HepG2 (cell line): ENCODE results near the gene MAPK8IP3. TPM values are rescaled to one million over a fixed set of nuclear protein-coding genes. Genes with fewer than 3 reads are reported as not detected.

Experiments
- CHD2 ChIP-seq: IDR thresholded peaks from 2 replicates; pipeline ENCODE4 v1.6.1; 2011; ENCODE audit warnings: low read depth, low read length, improper control_type of control experiment
- HCFC1 ChIP-seq: fragments of 150-350 bp; IDR thresholded peaks from 2 replicates; pipeline ENCODE4 v1.6.1; 2014; ENCODE audit warnings: low read depth, low read length
- HOXA5 ChIP-seq: sonication (generic); formaldehyde crosslinking; IDR thresholded peaks from 2 replicates; pipeline ENCODE4 v1.4.0; 2020; ENCODE audit warnings: missing genetic modification reagents
- MXI1 ChIP-seq: IDR thresholded peaks from 3 replicates; pipeline ENCODE4 v1.6.1; 2012; ENCODE audit warnings: low read depth, low read length, inconsistent platforms, borderline replicate concordance
- NPAS2 ChIP-seq: sonication (generic); formaldehyde crosslinking; IDR thresholded peaks from 2 replicates; pipeline ENCODE4 v1.8.0; 2022; ENCODE audit warnings: mild to moderate bottlenecking, missing genetic modification reagents, borderline replicate concordance
- PAX8 ChIP-seq: sonication (generic); formaldehyde crosslinking; IDR thresholded peaks from 2 replicates; pipeline ENCODE4 v1.8.0; 2022; ENCODE audit warnings: mild to moderate bottlenecking, missing genetic modification reagents, borderline replicate concordance
- PTBP1 ChIP-seq: fragments of 200-400 bp; formaldehyde crosslinking; IDR thresholded peaks from 2 replicates; pipeline ENCODE4 v1.6.1; 2018; ENCODE audit warnings: low read length, low read depth; ENCODE audit not compliant: poor library complexity, severe bottlenecking
- ZNF225 ChIP-seq: sonication (generic); formaldehyde crosslinking; IDR thresholded peaks from 2 replicates; pipeline ENCODE4 v1.4.0; 2020; ENCODE audit warnings: mild to moderate bottlenecking, missing genetic modification reagents
- ZNF350 ChIP-seq: sonication (generic); formaldehyde crosslinking; IDR thresholded peaks from 2 replicates; pipeline ENCODE4 v1.4.0; 2020; ENCODE audit warnings: mild to moderate bottlenecking, low read depth, missing genetic modification reagents, borderline replicate concordance
- ZNF678 ChIP-seq: sonication (generic); formaldehyde crosslinking; IDR thresholded peaks from 2 replicates; pipeline ENCODE4 v1.4.0; 2020; ENCODE audit warnings: mild to moderate bottlenecking, missing genetic modification reagents
- polyA plus RNA-seq, 8 experiments: library from polyadenylated mRNA; depleted of rRNA in 3 of 8; stranded (reverse) in 7 of 8; unstranded in 1 of 8; fragments of >200 nt; fragmentation: Illumina TruSeq in 4 of 8; extraction: Trizol in 4 of 8; gene quantifications; 2 replicates each; pipeline versions ENCODE4 v1.2.1 to v1.2.3, GENCODE V29; 2011 to 2016; ENCODE audit warnings: low read depth in 4 of 8, missing spikeins in 1 of 8, mixed read lengths in 1 of 8; ENCODE audit not compliant: insufficient read depth in 1 of 8
- total RNA-seq, 5 experiments: library from RNA; depleted of rRNA; stranded (reverse); fragments of >200 nt; fragmentation: Illumina TruSeq; extraction: Trizol; gene quantifications; 2 replicates each; pipeline ENCODE4 v1.2.3, GENCODE V29; 2016; ENCODE audit warnings: low read depth in 1 of 5
- TF ChIP-seq, protein P1 (sequence below): sonication (generic); formaldehyde crosslinking; IDR thresholded peaks from 2 replicates; pipeline ENCODE4 v1.4.0; 2020; ENCODE audit warnings: mild to moderate bottlenecking, missing genetic modification reagents
- TF ChIP-seq, protein P2 (sequence below): IDR thresholded peaks from 2 replicates; pipeline ENCODE4 v1.4.0; 2020; ENCODE audit warnings: mild to moderate bottlenecking, missing genetic modification reagents
- TF ChIP-seq, protein P3 (sequence below): sonication (generic); formaldehyde crosslinking; IDR thresholded peaks from 2 replicates; pipeline ENCODE4 v1.5.0; 2020; ENCODE audit warnings: missing genetic modification reagents
- TF ChIP-seq, protein P4 (sequence below): sonication (generic); formaldehyde crosslinking; IDR thresholded peaks from 2 replicates; pipeline ENCODE4 v1.4.0; 2020; ENCODE audit warnings: missing genetic modification reagents
- TF ChIP-seq, protein P5 (sequence below): sonication (generic); formaldehyde crosslinking; IDR thresholded peaks from 2 replicates; pipeline ENCODE4 v1.5.0; 2020; ENCODE audit warnings: mild to moderate bottlenecking, missing genetic modification reagents

MAPK8IP3 gene
- total and polyA plus RNA-seq, 2 of the 13 experiments (the other 11 are each of a cell fraction or from before 2014, with no cell fraction given): 25.1 to 41.7 TPM

DNA sequence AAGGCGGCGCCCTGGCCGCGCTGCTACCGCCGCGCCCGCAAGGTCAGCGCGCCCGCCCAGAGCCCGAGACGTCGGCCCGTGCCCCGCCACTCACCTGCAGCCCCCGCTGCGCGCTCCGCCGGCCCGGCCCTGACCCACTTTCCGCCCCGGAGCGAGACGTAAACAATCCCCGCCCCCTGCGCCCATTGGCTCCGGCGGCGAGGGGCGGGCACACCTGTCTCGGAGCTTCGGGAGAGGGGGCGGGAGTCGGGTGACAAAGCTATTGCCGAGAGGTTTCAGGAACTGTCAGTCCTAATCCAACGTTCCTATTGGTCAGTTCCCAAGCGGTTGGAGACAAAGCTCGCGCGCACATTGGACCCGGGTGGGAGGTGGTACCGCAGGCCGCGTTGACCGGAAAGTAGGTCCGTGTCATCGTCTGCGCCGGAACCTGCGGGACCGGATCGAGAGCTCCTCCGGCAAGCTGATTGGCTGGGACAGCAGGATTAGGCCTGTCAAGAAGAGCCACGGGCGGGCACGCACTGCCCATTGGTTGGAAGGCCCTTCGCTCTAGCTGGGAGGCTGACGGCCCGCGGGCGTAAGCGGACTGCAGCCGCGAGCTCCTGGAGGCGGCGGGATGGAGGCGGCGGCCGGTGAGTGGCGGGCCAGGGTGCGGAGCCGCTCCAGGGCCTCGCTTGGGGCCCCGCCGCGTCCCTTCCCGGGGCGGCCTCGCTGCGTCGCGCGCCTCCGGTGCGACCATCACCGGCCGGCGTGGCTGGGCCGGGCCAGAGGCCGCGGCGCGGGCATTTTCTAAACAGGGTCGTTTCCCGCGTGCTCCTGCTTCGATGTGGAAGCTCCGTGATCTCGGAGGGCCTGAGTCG is 76.6 kb downstream of the MAPK8IP3 start, which contains the start of the genes NUBP2 and SPSB3 (continued):
- TF ChIP-seq, protein P1, sequence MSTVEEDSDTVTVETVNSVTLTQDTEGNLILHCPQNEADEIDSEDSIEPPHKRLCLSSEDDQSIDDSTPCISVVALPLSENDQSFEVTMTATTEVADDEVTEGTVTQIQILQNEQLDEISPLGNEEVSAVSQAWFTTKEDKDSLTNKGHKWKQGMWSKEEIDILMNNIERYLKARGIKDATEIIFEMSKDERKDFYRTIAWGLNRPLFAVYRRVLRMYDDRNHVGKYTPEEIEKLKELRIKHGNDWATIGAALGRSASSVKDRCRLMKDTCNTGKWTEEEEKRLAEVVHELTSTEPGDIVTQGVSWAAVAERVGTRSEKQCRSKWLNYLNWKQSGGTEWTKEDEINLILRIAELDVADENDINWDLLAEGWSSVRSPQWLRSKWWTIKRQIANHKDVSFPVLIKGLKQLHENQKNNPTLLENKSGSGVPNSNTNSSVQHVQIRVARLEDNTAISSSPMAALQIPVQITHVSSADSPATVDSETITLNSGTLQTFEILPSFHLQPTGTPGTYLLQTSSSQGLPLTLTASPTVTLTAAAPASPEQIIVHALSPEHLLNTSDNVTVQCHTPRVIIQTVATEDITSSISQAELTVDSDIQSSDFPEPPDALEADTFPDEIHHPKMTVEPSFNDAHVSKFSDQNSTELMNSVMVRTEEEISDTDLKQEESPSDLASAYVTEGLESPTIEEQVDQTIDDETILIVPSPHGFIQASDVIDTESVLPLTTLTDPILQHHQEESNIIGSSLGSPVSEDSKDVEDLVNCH (CRISPR knock-in tag): no peak
- TF ChIP-seq ZNF350 (CRISPR knock-in tag): peak; percentile 70
- TF ChIP-seq, protein P2, sequence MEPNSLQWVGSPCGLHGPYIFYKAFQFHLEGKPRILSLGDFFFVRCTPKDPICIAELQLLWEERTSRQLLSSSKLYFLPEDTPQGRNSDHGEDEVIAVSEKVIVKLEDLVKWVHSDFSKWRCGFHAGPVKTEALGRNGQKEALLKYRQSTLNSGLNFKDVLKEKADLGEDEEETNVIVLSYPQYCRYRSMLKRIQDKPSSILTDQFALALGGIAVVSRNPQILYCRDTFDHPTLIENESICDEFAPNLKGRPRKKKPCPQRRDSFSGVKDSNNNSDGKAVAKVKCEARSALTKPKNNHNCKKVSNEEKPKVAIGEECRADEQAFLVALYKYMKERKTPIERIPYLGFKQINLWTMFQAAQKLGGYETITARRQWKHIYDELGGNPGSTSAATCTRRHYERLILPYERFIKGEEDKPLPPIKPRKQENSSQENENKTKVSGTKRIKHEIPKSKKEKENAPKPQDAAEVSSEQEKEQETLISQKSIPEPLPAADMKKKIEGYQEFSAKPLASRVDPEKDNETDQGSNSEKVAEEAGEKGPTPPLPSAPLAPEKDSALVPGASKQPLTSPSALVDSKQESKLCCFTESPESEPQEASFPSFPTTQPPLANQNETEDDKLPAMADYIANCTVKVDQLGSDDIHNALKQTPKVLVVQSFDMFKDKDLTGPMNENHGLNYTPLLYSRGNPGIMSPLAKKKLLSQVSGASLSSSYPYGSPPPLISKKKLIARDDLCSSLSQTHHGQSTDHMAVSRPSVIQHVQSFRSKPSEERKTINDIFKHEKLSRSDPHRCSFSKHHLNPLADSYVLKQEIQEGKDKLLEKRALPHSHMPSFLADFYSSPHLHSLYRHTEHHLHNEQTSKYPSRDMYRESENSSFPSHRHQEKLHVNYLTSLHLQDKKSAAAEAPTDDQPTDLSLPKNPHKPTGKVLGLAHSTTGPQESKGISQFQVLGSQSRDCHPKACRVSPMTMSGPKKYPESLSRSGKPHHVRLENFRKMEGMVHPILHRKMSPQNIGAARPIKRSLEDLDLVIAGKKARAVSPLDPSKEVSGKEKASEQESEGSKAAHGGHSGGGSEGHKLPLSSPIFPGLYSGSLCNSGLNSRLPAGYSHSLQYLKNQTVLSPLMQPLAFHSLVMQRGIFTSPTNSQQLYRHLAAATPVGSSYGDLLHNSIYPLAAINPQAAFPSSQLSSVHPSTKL (CRISPR knock-in tag): 0 out of 2 replicates have a peak, but pooled peaks have one; percentile 20
- no peak for TF ChIP-seq ZNF225 (CRISPR knock-in tag)
- TF ChIP-seq PAX8 (CRISPR knock-in tag): no peak
- no peak; the same call in 1 of the 2 replicates for TF ChIP-seq HOXA5 (CRISPR knock-in tag)
- TF ChIP-seq, protein P3, sequence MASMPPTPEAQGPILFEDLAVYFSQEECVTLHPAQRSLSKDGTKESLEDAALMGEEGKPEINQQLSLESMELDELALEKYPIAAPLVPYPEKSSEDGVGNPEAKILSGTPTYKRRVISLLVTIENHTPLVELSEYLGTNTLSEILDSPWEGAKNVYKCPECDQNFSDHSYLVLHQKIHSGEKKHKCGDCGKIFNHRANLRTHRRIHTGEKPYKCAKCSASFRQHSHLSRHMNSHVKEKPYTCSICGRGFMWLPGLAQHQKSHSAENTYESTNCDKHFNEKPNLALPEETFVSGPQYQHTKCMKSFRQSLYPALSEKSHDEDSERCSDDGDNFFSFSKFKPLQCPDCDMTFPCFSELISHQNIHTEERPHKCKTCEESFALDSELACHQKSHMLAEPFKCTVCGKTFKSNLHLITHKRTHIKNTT (CRISPR knock-in tag): no peak
- TF ChIP-seq HCFC1: peak; percentile 69
- no peak for TF ChIP-seq NPAS2
- peak; percentile 81 for TF ChIP-seq CHD2
- no peak for TF ChIP-seq ZNF678 (CRISPR knock-in tag)
- TF ChIP-seq, protein P4, sequence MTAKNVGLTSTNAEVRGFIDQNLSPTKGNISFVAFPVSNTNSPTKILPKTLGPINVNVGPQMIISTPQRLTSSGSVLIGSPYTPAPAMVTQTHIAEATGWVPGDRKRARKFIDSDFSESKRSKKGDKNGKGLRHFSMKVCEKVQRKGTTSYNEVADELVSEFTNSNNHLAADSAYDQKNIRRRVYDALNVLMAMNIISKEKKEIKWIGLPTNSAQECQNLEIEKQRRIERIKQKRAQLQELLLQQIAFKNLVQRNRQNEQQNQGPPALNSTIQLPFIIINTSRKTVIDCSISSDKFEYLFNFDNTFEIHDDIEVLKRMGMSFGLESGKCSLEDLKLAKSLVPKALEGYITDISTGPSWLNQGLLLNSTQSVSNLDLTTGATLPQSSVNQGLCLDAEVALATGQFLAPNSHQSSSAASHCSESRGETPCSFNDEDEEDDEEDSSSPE (CRISPR knock-in tag): peak; percentile 57
- no peak for TF ChIP-seq PTBP1
- TF ChIP-seq, protein P5, sequence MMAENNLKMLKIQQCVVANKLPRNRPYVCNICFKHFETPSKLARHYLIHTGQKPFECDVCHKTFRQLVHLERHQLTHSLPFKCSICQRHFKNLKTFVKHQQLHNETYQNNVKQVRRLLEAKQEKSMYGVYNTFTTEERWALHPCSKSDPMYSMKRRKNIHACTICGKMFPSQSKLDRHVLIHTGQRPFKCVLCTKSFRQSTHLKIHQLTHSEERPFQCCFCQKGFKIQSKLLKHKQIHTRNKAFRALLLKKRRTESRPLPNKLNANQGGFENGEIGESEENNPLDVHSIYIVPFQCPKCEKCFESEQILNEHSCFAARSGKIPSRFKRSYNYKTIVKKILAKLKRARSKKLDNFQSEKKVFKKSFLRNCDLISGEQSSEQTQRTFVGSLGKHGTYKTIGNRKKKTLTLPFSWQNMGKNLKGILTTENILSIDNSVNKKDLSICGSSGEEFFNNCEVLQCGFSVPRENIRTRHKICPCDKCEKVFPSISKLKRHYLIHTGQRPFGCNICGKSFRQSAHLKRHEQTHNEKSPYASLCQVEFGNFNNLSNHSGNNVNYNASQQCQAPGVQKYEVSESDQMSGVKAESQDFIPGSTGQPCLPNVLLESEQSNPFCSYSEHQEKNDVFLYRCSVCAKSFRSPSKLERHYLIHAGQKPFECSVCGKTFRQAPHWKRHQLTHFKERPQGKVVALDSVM (CRISPR knock-in tag): no peak
- TF ChIP-seq MXI1: peak; percentile 44; the same call in 2 of the 3 replicates
